HepG2 (cell line): ENCODE measurements around the gene KCNH1. TPM values are rescaled to one million over a fixed set of nuclear protein-coding genes. Genes with fewer than 3 reads are reported as not detected.

Experiments used
- ATAC-seq: fragments of 200-7000 bp; cut with Tn5 transposase; 3 replicates; pipeline ENCODE4 v1.9.1; 2020; ENCODE audit warnings: mild to moderate bottlenecking, moderate library complexity
- BruUV-seq: library from RNA; stranded (reverse); fragments of 400-500 nt; replicated peaks from 2 replicates; lab custom pipeline; 2021; lab: Mats Ljungman, UMichigan
- CTCF ChIA-PET: fragments of 300-600 bp; formaldehyde crosslinking; extraction: SDS; loops from one replicate; lab custom pipeline; 2021; ENCODE audit warnings: low total read pairs, inconsistent platforms, low intra/inter-chr PET ratio; lab: Yijun Ruan, JAX
- POLR2A ChIA-PET: fragments of 350-600 bp; sonication (Branson Sonifier 250); formaldehyde crosslinking; loops from one replicate; lab custom pipeline; 2020; ENCODE audit warnings: antibody characterized with exemption, inconsistent platforms; lab: Yijun Ruan, JAX
- DNase-seq: peaks from one replicate; pipeline ENCODE4 v3.0.0-alpha.2; 2015; ENCODE audit warnings: low spot score
- FAIRE-seq: peaks from 3 replicates; lab custom pipeline; 2011; peaks lifted over from hg19 to GRCh38; lab: Jason Lieb, UNC
- H2AFZ ChIP-seq: one replicate; pipeline ENCODE4 v1.6.1; 2011; ENCODE audit warnings: low read length, inconsistent platforms
- H3K27ac ChIP-seq: fragments of 300-600 bp; 3 replicates; pipeline ENCODE4 v1.8.0; 2011; ENCODE audit warnings: mixed run types, mild to moderate bottlenecking, mixed read lengths, low read length, inconsistent platforms; ENCODE audit not compliant: insufficient read depth; ENCODE audit errors: extremely low read length
- H3K27me3 ChIP-seq, 2 experiments: fragments of 200-600 bp in 1 of 2; 2 replicates in 1 of 2; 3 replicates in 1 of 2; pipeline versions ENCODE4 v1.6.0 to v1.8.0; 2011; ENCODE audit warnings: low read length in 2 of 2, mild to moderate bottlenecking in 2 of 2, moderate library complexity in 2 of 2, inconsistent platforms in 1 of 2; ENCODE audit not compliant: insufficient read depth in 2 of 2, control insufficient read depth in 1 of 2
- H3K36me3 ChIP-seq, 2 experiments: fragments of 200-600 bp in 1 of 2; replicated peaks in 1 of 2; 2 replicates in 1 of 2; 3 replicates in 1 of 2; pipeline versions ENCODE4 v1.5.1 to v1.8.0; 2011; ENCODE audit warnings: low read length in 2 of 2, inconsistent platforms in 1 of 2; ENCODE audit not compliant: insufficient read depth in 2 of 2, control insufficient read depth in 1 of 2
- H3K4me1 ChIP-seq: 2 replicates; pipeline ENCODE4 v1.5.1; 2012; ENCODE audit warnings: low read length, inconsistent platforms; ENCODE audit not compliant: insufficient read depth
- H3K4me2 ChIP-seq: 2 replicates; pipeline ENCODE4 v1.6.0; 2011; ENCODE audit warnings: low read depth, low read length, inconsistent platforms
- H3K4me3 ChIP-seq, 3 experiments: fragments of 200-600 bp in 1 of 3; sonication (generic), shearing (Covaris generic) in 1 of 3; replicated peaks in 1 of 3; 2 replicates each; pipeline ENCODE4 v1.5.1; 2011 to 2016; ENCODE audit warnings: low read length in 3 of 3, inconsistent platforms in 2 of 3, low read depth in 2 of 3, mild to moderate bottlenecking in 2 of 3, control low read depth in 1 of 3, mixed read lengths in 1 of 3; ENCODE audit not compliant: insufficient read depth in 1 of 3
- H3K79me2 ChIP-seq: one replicate; pipeline ENCODE4 v1.6.1; 2011; ENCODE audit warnings: low read length, inconsistent platforms; ENCODE audit not compliant: insufficient read depth
- H3K9ac ChIP-seq: 2 replicates; pipeline ENCODE4 v1.6.0; 2011; ENCODE audit warnings: mild to moderate bottlenecking, low read depth, low read length, inconsistent platforms; ENCODE audit not compliant: insufficient read depth
- H3K9me3 ChIP-seq: 2 replicates; pipeline ENCODE4 v1.5.1; 2012; ENCODE audit warnings: mild to moderate bottlenecking, low read length
- H4K20me1 ChIP-seq: 2 replicates; pipeline ENCODE4 v1.6.0; 2011; ENCODE audit warnings: inconsistent platforms, mild to moderate bottlenecking, low read length, moderate library complexity; ENCODE audit not compliant: insufficient read depth
- AGO2 ChIP-seq: fragments of 200-400 bp; formaldehyde crosslinking; optimal IDR thresholded peaks from 2 replicates; pipeline ENCODE3; 2017; ENCODE audit warnings: mild to moderate bottlenecking, low read depth, low read length, moderate library complexity
- AKAP8 ChIP-seq: sonication (generic); formaldehyde crosslinking; IDR thresholded peaks from 2 replicates; pipeline ENCODE4 v1.5.1; 2020; ENCODE audit warnings: mild to moderate bottlenecking, missing genetic modification reagents
- GLI4 ChIP-seq: sonication (generic); formaldehyde crosslinking; IDR thresholded peaks from 2 replicates; pipeline ENCODE4 v1.5.1; 2020; ENCODE audit warnings: missing genetic modification reagents, mild to moderate bottlenecking, moderate library complexity, borderline replicate concordance
- NBN ChIP-seq: fragments of 450-650 bp; conservative IDR thresholded peaks from 2 replicates; pipeline ENCODE4 v1.6.1; 2017
- PRDM10 ChIP-seq: sonication (generic); formaldehyde crosslinking; IDR thresholded peaks from 2 replicates; pipeline ENCODE4 v1.4.0; 2020; ENCODE audit warnings: low read depth, missing genetic modification reagents
- PREB ChIP-seq: sonication (generic); formaldehyde crosslinking; IDR thresholded peaks from 2 replicates; pipeline ENCODE4 v1.4.0; 2020; ENCODE audit warnings: missing genetic modification reagents
- RFX5 ChIP-seq: IDR thresholded peaks from 2 replicates; pipeline ENCODE4 v1.6.1; 2011; ENCODE audit warnings: low read depth, low read length, improper control_type of control experiment
- ZNF691 ChIP-seq: sonication (generic); formaldehyde crosslinking; IDR thresholded peaks from 2 replicates; pipeline ENCODE4 v1.4.0; 2020; ENCODE audit warnings: missing genetic modification reagents, low read depth, mild to moderate bottlenecking, borderline replicate concordance
- WGBS: methylation state at CpG from one replicate; pipeline ENCODE4 v1.1.6; 2017; ENCODE audit warnings: low lambda C conversion rate; 5-methylcytosine and 5-hydroxymethylcytosine counted together
- in situ Hi-C: cut with HindIII; loops from 2 replicates; pipeline ENCODE4 v1.10.0; 2017; ENCODE audit warnings: low pct_unique_long_range_greater_than_20kb; ENCODE audit not compliant: extremely low pct_ligation_motif_present
- intact Hi-C: fragments of 100-400 bp; cut with micrococcal nuclease; formaldehyde crosslinking; loops from one replicate; pipeline ENCODE4 v1.10.0; 2022; ENCODE audit not compliant: unreplicated experiment
- polyA plus RNA-seq, 8 experiments: library from polyadenylated mRNA; depleted of rRNA in 3 of 8; stranded (reverse) in 7 of 8; unstranded in 1 of 8; fragments of >200 nt; fragmentation: Illumina TruSeq in 4 of 8; extraction: Trizol in 4 of 8; gene quantifications; 2 replicates each; pipeline versions ENCODE4 v1.2.1 to v1.2.3, GENCODE V29; 2011 to 2016; ENCODE audit warnings: low read depth in 4 of 8, missing spikeins in 1 of 8, mixed read lengths in 1 of 8; ENCODE audit not compliant: insufficient read depth in 1 of 8
- total RNA-seq, 5 experiments: library from RNA; depleted of rRNA; stranded (reverse); fragments of >200 nt; fragmentation: Illumina TruSeq; extraction: Trizol; gene quantifications; 2 replicates each; pipeline ENCODE4 v1.2.3, GENCODE V29; 2016; ENCODE audit warnings: low read depth in 1 of 5

Gene KCNH1
- total and polyA plus RNA-seq, 2 of the 13 experiments (the other 11 are each of a cell fraction or from before 2014, with no cell fraction given): not detected

- no peak for TF ChIP-seq PRDM10 (CRISPR knock-in tag)
Measured at GRCh38 chr1:211036381-211037060, 97.4 kb downstream of the KCNH1 start (continued).

GRCh38 chr1:211035821-211036380, 98.0 kb downstream of the KCNH1 start:
- no peaks in the 10 kb centered on the region for H3K4me1 ChIP-seq
- H3K4me2 ChIP-seq: no peak overlapping the region
- no peak overlapping the region for H2AFZ ChIP-seq
- H3K27ac ChIP-seq: no peak overlapping the region
- in situ Hi-C loops (no loop called here), intact Hi-C loops (no loop called here)
- H3K36me3 ChIP-seq: no peaks in the 10 kb centered on the region
- FAIRE-seq: no peak
- no peaks in the 10 kb centered on the region for H3K79me2 ChIP-seq
- ChIA-PET CTCF (no interaction called here), POLR2A (no interaction called here)
- no peak for DNase-seq
- H3K9ac ChIP-seq: no peak overlapping the region
- H4K20me1 ChIP-seq: no peaks in the 10 kb centered on the region
- BruUV-seq: no TSS peak
- no peaks in the 10 kb centered on the region; a peak in 1 of 5 replicates for H3K27me3 ChIP-seq
- TF ChIP-seq RFX5 (no peak), GLI4 (CRISPR knock-in tag) (no peak), AKAP8 (CRISPR knock-in tag) (no peak), PREB (CRISPR knock-in tag) (no peak), ZNF691 (CRISPR knock-in tag) (no peak), NBN (no peak), AGO2 (no peak)
- H3K9me3 ChIP-seq: no peaks in the 10 kb centered on the region
- WGBS: 17% methylated on average over 3 of the region's 3 CpGs
- H3K4me3 ChIP-seq: no peak overlapping the region
- ATAC-seq: no peak
